Nephron (organoid): ENCODE data around the gene COMMD4.
A peak's percentile ranks its signal among the peaks of the same experiment; 100 is the strongest.
"Not testable (repeated sequence)": the region's sequence is repeated elsewhere in the genome, so short reads cannot be mapped to it uniquely, and the experiment has no call there.

Experiments used
- H3K27ac Mint-ChIP-seq, 3 experiments: 2 replicates each; pipeline ENCODE4 v1.8.0; 2020; ENCODE audit warnings: mixed read lengths in 3 of 3, mild to moderate bottlenecking in 2 of 3, moderate library complexity in 1 of 3
- H3K27me3 Mint-ChIP-seq: 2 replicates; pipeline ENCODE4 v1.8.0; 2021; ENCODE audit warnings: low read depth, mild to moderate bottlenecking, moderate library complexity, mixed read lengths
- H3K36me3 Mint-ChIP-seq: 2 replicates; pipeline ENCODE4 v1.8.0; 2020; ENCODE audit warnings: low read depth, mixed read lengths
- H3K4me1 Mint-ChIP-seq: 2 replicates; pipeline ENCODE4 v1.8.0; 2020; ENCODE audit warnings: mixed read lengths
- H3K4me3 Mint-ChIP-seq, 3 experiments: 2 replicates each; pipeline ENCODE4 v1.8.0; 2020; ENCODE audit warnings: mild to moderate bottlenecking in 3 of 3, mixed read lengths in 3 of 3, moderate library complexity in 2 of 3
- H3K9me3 Mint-ChIP-seq: 2 replicates; pipeline ENCODE4 v1.8.0; 2020; ENCODE audit warnings: mixed read lengths
- CTCF ChIP-seq, 3 experiments: fragments of 200-600 bp; sonication (generic); IDR thresholded peaks; one replicate each; pipeline ENCODE4 v1.5.0; 2021; ENCODE audit warnings: antibody characterized with exemption in 3 of 3; ENCODE audit not compliant: unreplicated experiment in 3 of 3

The COMMD4 gene

DNA sequence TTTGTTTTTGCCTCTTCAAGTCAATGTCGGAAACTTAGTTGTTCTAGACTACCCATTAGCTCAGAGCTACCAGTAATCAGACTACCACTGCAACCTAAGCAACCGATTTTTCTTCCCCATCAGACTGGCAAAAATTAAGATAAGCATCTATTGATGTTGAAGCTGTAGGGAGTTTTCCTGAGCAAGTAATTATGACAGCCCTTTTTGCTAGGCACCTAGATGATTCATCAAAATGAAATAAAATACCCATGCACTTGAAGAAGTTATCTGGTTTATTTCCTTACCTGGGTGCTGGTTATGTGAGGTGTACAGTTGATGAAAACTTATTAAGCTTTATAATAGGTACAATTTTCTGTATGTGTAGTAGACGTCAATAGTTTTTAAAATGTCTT is 554 bp upstream of the COMMD4 start:
- TF ChIP-seq CTCF (IDR thresholded peaks at IDR 0.05; ENCODE audit: unreplicated experiment in 3 of 3) = no peak
- H3K4me1 Mint-ChIP-seq = peaks cover 18% of the 10 kb centered on the region
- H3K27ac Mint-ChIP-seq = peak overlapping the region; percentile 91 to 94 (median 92)
- H3K36me3 Mint-ChIP-seq = peaks cover 4% of the 10 kb centered on the region
- H3K9me3 Mint-ChIP-seq = no peaks in the 10 kb centered on the region
- H3K4me3 Mint-ChIP-seq = peak overlapping the region; percentile 98 to 100 (median 99)
- H3K27me3 Mint-ChIP-seq = no peaks in the 10 kb centered on the region

GRCh38 chr15:75338661-75339240 is 2.9 kb downstream of the COMMD4 start:
- Mint-ChIP-seq H3K36me3 (peaks cover 4% of the 10 kb centered on the region), H3K27me3 (no peaks in the 10 kb centered on the region), H3K9me3 (no peaks in the 10 kb centered on the region), H3K4me3 (peak overlapping the region in 2 of 3 experiments; percentile 14 to 41), H3K4me1 (peaks cover 18% of the 10 kb centered on the region), H3K27ac (no peak overlapping the region)
- no peak for TF ChIP-seq CTCF (IDR thresholded peaks at IDR 0.05; ENCODE audit: unreplicated experiment in 3 of 3)

DNA sequence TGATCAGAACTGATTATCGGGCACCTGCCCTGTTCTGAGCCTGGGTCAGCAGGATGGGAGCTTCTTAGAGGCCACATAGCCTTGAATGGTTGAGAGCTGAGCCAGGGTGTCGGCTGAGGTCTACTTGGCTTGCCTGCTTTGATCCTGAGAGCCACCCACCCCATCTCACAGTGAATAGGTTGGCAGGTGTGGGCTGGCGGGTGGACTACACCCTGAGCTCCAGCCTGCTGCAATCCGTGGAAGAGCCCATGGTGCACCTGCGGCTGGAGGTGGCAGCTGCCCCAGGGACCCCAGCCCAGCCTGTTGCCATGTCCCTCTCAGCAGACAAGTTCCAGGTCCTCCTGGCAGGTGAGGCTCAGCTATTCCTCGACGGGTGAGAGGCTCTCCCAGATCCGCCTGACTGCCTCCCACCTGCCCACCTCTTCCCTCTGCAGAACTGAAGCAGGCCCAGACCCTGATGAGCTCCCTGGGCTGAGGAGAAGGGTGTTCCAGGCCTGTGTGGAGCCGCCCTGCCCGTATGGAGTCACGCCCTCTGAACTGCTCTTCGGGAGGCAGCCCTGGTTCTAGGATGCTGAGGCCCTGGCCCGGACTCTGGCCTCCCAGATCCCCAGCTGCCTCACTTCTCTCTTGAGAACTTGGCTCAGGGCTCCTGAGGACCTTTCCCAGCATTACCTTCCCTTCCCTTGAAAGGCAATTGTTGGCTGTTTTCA is 3.8 kb downstream of the COMMD4 start:
- Mint-ChIP-seq H3K4me1 (peaks cover 18% of the 10 kb centered on the region), H3K27ac (no peak overlapping the region)
- TF ChIP-seq CTCF (IDR thresholded peaks at IDR 0.05; ENCODE audit: unreplicated experiment in 3 of 3) = no peak

DNA sequence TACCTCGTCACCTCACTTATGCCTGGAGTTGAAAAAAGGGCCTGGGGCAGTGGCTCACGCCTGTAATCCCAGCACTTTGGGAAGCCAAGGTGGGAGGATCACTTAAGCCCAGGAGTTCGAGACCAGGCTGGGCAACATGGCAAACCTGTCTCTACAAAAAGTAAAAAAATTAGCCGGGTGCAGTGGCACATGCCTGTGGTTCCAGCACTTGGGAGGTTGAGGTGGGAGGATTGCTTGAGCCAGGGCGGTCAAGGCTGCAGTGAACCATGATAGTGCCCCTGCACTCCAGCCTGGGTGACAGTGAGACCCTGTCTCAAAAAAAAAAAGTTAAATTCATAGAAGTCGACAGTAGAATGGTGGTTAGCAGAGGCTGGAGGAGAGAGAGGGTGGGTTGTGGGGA is 6.4 kb downstream of the COMMD4 start:
- Mint-ChIP-seq H3K36me3 (peaks cover 4% of the 10 kb centered on the region), H3K4me1 (no peaks in the 10 kb centered on the region), H3K4me3 (no peak overlapping the region), H3K27ac (no peak overlapping the region), H3K27me3 (peaks cover 17% of the 10 kb centered on the region), H3K9me3 (no peaks in the 10 kb centered on the region)
- TF ChIP-seq CTCF (IDR thresholded peaks at IDR 0.05; ENCODE audit: unreplicated experiment in 3 of 3) = no peak

More for the DNA sequence above, 3.8 kb downstream of the COMMD4 start:
- Mint-ChIP-seq H3K4me3 (peak overlapping the region in 2 of 3 experiments; percentile 19 to 51), H3K9me3 (no peaks in the 10 kb centered on the region), H3K36me3 (peaks cover 4% of the 10 kb centered on the region), H3K27me3 (no peaks in the 10 kb centered on the region)

- H3K4me3 Mint-ChIP-seq = peak overlapping the region in 2 of 3 experiments; percentile 28 to 53
- H3K27me3 Mint-ChIP-seq = peaks cover 21% of the 10 kb centered on the region
- not testable (repeated sequence) for H3K4me1 Mint-ChIP-seq, H3K27ac Mint-ChIP-seq, H3K36me3 Mint-ChIP-seq, H3K9me3 Mint-ChIP-seq
Measured at GRCh38 chr15:75343953-75344352, 8.1 kb downstream of the COMMD4 start.

- Mint-ChIP-seq H3K27me3 (peaks cover 21% of the 10 kb centered on the region), H3K4me3 (peak within 1 kb of the TSS; percentile 94 to 98 (median 96)), H3K4me1 (no peaks in the 10 kb centered on the region), H3K9me3 (no peaks in the 10 kb centered on the region), H3K36me3 (no peaks in the 10 kb centered on the region), H3K27ac (peak within 1 kb of the TSS in 2 of 3 experiments; percentile 19 to 37)
- no peak for TF ChIP-seq CTCF (IDR thresholded peaks at IDR 0.05; ENCODE audit: unreplicated experiment in 3 of 3)
Measured at GRCh38 chr15:75346796-75347221, 10.9 kb downstream of the COMMD4 start, which contains the start of gene NEIL1. NEIL1 (plus strand) TSS chr15:75347039; CDS start chr15:75348906, 1,867 bp downstream.
